NCI-H1436 (cell line): ENCODE data around the gene EEFSEC.

ENCODE experiments used
- DNase-seq: peaks from one replicate; lab custom pipeline; 2025; lab: John Stamatoyannopoulos, UW

Gene EEFSEC

DNA sequence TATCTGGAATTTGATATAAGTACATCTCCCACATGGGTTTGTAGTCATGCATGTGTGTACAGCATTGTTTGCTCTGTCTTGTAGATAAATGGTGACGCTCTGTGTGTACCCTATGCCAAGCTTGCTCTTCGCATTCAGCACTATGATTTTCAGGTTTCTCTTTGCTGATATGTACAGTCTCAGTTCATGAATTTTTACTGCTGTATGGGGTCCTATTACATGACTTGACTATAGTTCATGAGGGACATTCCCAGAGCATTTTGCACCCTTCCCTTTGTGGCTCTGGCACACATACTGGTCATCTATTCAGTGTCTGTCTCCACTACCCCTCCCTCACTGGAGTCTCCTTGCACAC is 132.7 kb downstream of the EEFSEC start:
- no peak for DNase-seq

DNA sequence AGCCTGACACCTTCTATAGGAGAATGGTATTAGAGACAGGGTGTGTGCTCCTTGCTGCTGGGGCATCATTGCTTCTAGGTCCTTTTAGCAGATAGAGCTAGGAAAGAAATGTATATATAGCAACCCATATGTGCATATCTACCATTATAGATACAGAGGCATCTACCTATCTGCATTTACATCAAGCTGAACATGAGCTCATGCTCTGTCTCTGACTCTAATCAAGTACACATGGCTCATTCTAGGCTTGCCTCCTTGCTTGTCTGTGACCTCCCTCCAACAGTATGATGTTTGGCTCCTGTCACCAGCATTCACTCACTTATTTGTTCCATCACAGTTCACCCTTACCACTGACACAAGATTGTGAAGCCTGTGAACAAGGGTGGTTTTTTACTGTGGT is 133.4 kb downstream of the EEFSEC start:
- DNase-seq = no peak

DNA sequence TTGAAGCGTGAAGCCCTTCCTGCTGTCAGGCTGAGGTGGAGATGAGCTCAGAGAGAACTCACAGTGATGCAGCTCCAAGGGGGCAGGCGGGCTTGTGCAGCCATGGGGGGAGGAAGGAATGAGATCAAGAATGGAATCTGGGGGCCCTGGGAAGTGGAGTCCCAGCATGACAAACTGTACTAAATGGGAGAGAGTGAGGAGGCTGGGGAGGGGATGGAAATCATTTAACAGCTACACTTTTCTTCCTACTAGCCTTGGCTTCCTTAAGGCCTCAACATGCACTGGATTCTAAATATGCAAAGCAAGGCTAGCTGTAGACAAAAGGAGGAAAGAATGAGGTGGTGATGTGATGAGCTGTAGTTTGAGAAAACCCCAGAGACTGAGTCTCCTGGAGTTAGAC is 133.9 kb downstream of the EEFSEC start:
- DNase-seq = no peak

DNA sequence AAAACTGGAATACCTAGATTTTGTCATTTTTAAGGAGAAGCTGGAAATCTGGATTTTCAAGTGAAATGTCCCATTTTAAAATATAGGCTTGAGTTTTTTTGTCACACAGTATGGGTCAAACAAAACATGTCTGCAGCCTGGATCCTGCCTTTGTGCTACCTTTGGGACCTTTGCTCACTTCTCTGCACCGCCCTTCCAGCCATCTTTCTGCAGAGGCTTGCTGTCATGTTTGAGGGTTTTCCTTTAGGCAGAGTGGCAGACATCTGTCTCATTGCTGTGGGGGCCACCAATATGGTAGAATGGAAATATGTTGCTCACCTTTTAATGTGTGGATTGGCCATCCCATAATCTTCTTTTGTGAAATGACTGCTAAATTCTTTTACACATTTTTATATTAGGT is 136.3 kb downstream of the EEFSEC start:
- DNase-seq = no peak

DNA sequence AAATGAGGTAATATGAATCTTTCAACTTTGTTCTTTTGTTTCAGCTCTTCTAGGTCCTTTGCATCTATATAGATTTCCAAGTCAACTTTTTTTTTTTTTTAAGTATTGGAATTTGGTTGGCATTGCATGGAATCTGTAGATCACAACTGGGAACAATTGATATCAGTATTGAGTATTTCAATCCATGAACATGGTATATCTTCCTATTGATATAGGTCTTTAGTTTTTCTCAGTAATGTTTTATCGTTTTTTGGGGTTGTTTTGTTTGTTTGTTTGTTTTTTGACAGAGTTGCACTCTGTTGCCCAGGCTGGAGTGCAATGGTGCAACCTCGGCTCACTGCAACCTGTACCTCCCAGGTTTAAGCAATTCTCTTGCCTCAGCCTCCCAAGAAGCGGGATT is 137.2 kb downstream of the EEFSEC start:
- DNase-seq = no peak

DNA sequence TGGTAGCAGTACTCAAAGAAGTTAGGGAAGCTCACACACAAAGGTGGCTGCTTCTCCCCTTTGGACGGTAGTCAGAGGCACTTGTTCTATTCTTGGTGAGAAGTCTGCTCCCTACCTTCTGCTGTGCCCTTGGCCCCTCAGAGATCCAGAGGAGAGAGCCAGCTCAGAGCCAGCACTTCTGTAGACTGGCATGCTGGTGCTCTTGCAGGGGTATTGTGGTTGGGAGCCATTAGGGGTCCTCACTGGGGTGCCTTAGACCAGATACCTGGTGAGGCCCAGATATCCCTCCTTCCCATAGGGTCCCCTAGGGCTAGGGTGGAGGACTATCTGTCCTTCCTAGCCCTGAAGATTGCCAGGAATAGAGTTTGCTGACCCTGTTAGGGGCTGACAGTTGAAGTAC is 140.6 kb downstream of the EEFSEC start:
- no peak for DNase-seq

DNA sequence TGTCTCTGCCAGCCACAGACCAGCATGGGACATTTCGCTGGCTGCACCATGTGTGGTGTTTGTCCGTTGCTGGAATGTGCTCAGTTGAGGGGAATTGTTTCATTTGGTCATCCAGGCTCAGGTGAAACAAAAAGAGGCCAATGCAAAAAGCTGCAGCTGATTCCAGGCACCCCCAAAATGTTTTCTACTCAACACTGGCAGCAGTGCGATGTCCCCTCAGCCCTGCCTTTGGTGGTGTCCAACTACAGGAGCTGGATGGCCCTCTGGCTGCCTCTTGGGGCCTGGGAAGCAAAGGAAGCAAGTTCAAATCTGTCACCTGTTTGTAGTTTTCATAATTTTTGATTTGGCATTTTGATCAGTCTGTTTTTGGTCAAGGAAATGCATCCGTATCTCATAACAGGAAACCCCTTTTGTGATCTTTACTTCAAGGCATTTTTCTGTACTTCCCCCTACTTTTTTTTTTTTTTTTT is 141.8 kb downstream of the EEFSEC start:
- no peak for DNase-seq

DNA sequence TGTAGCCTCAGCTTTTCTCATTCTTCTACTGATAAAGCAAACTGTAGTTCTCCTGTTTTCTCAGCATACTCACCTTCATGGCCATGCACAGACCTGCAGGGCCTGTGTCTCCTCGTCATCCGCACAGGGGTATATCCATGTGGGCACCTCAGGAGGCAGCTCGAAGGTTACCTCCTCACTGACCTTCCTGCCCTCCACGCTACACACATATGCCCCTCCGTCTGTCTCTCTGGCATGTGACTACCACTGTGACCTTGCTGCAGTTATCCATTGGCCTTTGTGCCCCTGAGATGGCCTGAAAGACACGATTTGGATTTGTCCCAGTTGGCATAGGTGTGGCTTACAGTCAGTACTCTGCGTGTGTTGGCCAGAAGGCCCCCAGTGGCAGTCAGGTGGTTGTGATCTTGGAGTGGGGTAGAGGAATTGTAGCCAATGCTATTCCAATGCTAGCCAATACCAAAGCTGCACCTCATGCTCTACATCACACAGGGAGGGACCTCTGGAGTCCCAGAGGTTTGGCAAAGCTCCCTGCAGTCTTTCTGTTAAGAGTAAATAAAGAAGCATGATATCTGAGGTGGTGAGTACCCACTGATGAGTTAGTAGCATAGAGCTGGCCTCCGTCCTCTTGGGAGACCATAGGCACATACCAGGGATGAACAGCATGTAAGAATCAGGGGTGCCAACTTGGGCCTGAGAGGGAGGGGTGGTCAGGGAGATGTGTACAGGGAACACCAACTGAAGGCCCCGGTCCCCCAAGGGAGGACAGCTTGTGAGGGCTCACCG is 143.4 kb downstream of the EEFSEC start:
- no peak for DNase-seq

DNA sequence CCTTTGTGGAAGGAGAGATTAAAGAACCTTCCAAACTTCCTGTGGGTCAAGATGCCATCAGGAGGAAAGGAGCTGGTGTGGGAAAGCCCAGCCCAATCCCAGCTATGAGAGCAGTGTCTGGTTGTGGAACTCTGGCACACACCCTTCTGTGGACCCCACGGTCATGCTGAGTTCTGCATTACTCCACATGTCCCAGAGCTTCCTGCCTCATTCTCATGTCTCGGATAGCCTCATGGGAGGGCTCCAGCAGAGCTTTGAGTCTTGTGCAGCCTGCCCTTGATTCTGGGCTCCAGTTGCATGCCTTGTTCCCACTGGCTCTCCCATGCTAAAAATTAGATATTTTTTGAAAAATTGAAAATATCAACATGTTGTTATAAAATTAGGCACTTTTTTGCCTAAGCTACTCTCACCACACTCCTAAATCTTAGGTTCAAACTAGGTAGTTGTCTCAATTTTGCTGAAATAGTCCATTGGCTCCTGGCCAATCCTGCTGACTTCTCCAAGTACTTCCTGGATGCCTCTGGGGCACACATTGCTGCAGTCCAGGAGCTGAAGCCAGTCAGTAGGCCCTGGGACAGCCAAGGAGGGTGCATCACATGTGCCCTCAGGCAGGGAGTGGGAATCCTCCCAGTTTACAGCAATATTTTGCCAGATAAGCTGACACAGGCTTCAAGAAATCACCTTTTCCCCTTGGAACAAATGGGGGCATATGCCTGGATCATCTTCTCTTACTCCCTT is 144.3 kb downstream of the EEFSEC start:
- no peak for DNase-seq

DNA sequence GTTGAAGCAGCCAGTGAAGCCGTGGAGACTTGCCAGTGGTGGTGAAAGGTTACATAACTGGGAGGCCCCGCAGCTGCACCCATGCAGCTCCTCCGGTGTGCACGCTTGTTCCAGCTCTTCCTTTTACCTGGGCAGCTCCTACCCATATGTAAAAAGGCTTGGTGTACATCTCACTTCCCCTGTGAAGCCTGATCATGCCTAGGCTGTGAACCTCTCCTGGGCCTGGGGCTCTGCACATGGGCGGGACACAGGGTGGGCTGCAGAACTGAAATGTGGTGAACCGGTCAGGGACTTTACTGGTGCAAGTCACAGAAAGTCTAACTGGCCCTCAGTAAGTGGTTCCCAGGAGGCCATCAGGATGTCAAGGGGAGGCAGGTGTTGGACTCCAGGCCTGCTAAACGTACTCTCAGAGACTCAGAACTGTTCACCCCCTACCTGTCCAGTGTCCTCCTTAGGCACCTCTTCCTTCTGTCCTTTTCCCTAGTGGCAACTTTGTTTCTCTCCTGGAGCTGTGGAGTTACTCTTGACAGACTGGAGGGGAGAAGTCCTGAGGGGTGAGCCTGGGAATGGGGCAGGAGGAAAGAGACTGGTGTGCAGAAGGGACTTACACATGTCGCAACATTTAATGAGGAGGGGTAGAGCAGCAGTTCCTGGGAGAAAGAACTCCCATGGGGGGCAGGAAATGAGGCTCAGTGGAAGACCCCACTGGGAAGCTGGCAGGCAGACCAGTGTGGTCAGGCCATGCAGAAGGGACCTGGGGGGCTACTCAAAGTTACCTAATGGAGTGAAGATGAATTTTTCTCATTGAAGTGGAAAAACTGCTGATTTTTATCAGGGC is 148.1 kb downstream of the EEFSEC start:
- DNase-seq = no peak

DNA sequence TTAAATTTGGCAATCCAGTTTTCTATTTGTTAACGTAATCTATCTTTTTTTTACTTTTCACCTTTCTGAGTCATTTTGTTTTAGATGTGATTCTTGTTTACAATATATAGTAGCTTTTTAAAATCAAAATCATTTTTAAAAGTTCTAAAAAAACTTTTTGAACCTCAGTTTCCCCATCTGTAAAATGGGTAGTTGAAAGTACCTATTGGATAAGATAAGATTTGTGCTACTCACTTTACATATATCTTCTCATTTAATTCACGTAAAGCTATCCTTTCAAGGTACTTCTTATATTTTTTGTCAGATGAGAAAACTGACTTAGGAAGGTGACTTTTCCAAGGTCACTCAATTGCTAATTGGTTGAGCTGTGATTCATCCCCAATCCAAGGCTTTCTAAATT is 153.2 kb downstream of the EEFSEC start:
- DNase-seq = no peak

DNA sequence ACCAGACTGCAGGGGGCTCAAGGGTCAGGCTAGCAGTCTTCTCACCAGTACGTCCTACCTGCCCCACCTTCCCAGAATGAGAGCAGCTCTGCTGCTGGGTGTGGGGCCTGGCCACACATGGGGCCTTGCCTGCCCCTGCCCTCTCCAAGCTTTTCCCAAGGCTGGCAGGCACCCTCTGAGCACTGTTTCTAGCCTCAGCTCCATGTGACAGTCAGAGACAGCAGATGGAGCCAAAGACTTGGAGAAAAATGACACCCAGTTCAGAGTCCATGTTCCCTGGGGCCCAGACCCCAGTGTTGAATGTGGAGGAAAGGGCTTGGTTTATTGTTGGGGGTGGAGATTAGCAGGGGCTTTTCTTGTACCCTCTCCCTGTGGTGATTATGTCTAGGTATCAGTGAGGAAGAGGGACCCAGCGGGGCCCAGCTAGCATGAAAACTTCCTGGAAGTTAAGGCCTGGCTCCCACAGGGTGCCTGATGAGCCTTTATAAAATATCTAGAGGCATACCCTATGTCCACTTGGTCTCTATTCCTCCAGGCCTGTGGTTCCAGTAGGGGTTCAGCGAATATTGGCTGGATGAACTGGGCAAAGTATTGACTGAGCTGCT is 153.8 kb downstream of the EEFSEC start:
- DNase-seq = no peak

DNA sequence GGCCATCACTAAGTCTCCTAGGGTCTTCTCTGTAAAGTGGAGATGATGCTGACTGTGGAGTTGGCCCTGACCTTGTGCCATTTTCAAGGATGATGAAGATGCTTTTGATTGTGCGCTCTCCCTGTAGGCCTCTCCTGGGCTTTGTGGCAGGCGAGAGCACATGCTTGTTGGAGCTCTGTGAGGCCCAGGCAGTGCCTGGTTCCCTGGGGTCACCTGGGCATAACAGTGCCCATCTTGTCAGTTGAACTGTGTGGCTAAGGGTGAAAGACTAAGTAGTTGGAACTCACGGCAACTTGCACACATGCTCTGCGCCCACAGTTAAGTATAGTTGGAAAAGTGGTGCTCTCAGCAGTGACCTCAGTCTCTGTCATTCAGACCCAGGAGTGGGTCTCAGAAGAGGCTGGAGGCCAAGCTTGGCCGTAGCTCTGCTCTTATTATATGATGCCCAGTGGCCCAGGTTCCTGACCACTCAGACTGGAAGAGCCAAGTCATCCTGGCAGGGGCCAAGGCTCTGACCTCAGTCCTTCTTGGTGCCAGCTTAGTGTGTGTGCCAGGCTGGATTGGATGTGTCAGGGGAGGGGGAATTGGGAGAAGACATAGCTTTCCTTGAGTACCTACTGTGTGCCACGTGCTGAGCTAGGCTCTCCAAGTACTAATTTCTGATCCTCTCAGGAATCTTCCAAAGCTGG is 154.6 kb downstream of the EEFSEC start:
- no peak for DNase-seq

DNA sequence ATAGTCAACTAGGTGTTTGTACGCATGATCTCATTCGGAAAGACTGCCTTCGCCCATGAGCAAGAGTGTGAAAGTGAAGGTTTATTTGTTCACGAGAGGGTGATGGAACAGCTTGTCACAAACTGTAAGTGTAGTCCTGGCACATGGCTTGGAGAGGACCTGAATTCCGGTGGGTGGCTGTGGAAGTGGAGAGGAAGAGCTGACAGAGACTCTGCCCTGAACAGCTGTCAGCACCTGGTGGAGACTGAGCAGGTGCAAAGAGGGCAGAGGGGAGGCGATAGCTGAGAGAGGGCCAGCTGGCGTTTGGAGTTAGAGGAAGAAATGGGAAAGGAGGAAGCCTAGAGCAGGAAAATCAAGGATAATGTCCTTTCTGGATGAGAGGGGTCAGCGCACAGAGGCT is 155.7 kb downstream of the EEFSEC start:
- DNase-seq = no peak

DNA sequence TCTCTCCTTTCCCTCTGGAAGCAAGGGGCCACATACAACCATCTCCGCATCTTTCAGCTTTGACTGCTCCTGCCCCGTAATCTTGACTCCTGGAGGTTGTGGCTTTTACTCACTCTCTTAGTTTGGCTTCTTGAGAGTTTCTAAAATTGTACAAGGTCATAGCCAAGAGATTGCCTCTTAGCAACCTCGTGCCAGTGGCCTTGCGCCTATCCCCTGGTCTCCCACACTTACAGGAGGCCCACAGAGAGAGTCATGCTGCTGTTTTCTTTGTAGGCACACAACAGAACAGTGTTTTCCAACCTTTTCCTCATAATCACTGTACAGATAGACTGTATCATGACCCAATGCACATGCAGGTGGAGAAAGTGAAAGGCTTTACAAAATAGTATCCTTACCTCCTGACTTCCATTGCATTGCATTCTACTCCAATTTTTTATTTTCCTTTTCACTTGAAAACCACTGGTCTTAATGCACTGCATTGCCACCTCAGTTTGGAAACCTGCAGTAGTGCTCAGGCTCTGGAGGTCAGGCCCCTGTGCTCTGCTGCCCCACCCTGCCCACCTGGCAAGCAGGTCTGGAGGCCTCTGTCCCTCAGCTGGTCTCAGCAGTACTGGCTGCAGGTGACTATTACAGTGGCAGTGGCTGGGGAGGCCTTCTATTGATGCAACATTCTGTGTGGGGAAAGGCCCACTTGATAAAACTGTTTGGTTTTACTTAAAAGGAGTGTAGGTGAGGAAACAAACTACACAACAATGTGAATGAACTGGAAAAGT is 157.2 kb downstream of the EEFSEC start:
- DNase-seq = no peak

DNA sequence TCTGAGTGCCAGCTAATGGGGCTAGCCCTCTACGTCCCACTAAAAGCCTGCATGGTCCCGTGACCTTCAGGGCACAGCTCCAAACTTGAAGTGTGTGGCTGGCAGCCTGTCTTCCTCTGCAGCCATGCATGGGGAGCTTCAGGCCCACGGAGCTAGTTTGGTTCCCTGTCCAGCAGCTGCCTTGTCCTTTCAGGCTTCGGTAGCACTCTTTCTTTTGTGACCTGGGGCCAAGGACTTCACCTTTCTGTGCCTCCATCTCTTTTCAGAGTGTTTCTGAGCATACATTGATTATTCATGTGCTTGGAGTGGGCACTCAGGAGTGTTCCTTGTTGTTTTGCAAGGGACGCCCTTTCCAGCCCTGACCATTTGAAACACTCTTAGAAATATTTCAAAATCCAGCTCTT is 158.2 kb downstream of the EEFSEC start:
- no peak for DNase-seq

DNA sequence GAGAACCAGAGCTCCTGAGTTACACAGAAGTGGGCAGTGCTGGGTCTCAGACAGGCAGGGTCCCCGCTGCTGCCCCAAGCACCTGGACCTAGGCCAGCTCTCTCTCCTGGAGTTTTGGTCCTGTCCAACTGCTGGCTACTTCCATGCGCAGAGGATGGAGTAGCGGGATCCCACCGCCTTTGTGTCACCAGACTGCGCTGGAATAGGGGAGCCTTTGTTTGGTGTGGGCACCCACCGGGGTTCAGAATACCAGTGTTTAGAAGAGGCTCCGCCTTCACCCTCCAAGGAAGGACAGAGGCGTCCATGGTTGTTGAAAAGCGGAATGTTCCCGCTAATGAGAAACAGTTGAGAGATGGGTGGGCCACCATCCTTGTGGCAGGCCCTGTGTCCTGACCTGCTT is 159.0 kb downstream of the EEFSEC start:
- DNase-seq = no peak

DNA sequence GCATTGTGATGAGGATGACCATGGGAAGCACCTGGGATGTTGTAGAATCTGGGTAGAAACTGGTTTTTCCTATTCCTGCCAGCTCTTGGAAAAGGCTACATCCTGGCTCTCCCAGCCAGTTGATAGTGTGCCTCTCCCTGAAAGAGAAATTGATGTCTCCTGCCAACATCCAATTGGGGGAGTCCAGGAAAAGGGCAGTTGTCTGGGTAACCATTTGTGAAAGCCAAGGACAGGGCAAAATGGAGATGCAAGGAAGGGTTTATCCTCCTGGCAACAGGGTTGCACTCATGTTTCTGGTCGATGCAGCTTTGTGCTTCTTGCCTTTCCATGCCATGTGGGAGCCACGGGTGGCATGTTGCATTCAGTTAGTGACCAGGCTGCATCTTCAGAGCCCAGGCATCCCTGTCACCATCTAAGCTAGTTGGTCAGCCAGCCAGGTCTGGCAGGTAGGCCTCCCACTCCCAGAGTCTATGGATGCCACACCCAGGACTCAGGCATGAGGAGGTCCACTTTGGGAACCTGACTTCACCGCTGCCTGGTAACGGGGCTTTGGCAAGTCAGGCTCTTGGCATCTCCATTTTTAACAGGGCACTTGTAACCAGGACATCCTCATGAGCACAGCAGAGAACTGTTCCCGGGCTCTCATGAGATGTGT is 159.9 kb downstream of the EEFSEC start:
- DNase-seq = no peak

DNA sequence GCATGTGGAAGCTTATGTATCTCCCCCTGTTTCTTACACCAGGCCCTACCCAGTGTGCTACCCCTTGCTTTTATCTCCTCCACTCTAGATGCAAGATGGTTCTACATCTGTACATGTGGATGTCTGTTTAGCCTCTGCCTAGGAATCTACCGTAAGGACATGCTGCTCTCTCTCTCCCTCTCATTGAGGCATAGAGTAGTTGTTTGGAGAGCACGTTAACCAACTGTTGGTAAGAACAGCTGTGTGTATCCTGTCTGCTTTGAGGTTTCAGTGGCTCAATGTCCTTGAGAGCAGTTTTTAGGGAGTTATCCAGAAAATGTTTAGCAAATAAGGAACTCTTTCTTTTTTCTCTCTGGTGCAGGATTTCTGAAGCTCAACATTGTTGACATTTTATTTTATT is 160.7 kb downstream of the EEFSEC start:
- no peak for DNase-seq

DNA sequence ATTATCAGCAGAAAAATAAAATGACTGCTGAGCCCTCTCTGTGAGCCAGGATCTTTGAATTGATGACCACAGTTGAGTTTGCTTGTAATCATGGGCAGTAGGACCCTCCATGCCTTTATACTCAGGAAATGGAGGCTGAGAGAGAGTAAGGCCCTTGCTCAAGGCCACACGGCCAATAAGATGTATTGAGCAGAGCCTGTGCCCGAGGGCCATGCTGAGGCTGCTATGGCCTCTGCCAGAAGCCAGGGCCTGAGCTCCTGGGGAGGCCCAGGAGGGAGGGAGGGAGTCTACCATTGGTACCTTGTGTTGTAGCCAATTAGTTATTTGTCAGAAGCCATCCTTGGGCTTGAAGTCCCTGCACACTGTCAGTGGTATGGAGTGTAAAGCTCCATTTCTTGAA is 162.0 kb downstream of the EEFSEC start:
- no peak for DNase-seq
